GM12891 (cell line): ENCODE measurements around the gene MCIDAS.

Source experiments
- POLR2A ChIP-seq: IDR thresholded peaks from 2 replicates; pipeline ENCODE4 v1.6.1; 2011; ENCODE audit warnings: low read depth, low read length, control low read depth
- POU2F2 ChIP-seq: IDR thresholded peaks from 2 replicates; pipeline ENCODE4 v1.6.1; 2011; ENCODE audit warnings: low read depth, mild to moderate bottlenecking, control low read depth, low read length, moderate library complexity

DNA sequence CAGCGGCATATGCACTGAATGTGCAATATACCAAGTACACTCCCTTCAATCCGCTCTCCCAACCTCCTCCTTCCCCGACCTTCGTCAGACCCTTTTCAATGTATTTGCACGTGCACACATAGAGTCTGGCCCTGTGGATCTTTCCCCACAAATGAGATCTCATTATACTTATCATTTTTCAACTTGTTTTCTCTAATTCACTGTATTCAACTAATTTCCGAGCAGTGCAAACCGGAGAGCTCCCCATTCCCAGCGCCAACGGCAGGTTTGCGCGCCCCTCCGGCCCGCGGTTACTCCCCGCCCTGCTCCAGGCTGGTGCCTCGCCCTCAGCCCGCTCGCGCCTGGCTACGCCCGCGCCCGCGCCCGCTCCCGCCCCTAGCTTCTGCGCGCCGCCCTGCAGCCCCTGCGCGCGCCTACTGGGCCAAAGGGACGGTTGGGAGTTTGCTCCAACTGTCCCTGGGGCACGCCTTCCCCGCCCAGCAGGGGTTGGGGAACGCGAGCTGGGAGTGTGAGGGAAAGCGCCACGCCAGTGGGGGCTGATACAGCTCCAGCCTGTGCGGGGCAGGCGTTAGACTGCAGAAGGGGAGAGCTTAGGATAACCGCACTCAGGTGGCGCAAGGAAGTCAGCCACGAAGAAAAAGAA, 50.8 kb downstream of the MCIDAS start:
- TF ChIP-seq POLR2A (no peak), POU2F2 (no peak)
